Measurements from ENCODE around the gene SYT17. TPM values are rescaled to one million over a fixed set of nuclear protein-coding genes. Genes with fewer than 3 reads are reported as not detected.
"Not testable (repeated sequence)": the region's sequence is repeated elsewhere in the genome, so short reads cannot be mapped to it uniquely, and the experiment has no call there.

Gene SYT17
- total and polyA plus RNA-seq, 8 donors = 12.3 to 26.3 (median 15.2) TPM

DNA sequence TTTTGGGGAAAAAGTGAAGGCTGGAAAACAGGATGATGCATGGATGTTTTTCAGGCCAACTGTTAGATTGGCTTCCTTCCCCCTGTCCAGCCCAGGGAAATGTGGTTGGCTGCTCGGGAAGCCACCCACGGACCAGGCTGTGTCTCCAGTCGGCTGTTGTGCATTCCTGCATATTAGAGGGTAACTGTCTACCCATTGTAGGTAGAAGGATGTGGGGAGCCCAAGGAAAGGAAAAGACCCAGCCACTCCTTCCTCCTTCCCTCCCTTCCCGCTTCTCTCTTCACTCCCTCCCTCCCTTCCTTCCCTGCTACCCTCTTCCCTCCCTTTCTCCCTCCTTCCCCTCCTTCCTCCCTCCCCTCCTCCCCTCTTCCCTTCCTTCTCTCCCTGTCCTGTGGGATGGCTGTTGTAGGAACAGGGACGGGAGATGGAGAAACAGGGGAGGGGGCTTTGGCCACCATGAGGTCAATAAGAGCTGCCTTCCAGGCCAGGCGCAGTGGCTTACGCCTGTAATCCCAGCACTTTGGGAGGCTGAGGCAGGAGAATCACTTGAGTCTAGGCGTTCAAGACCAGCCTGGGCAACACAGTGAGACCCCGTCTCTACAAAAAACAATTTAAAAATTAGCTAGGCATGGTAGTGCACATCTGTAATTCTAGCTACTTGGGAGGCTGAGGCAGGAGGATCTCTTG lies 16.9 kb downstream of the SYT17 start:
- no peak for ATAC-seq
- DNase-seq = no peak
- peaks cover 0 to 5% of the 10 kb centered on the region in 2 donors for H3K9me3 ChIP-seq
- H3K27me3 ChIP-seq = no peaks in the 10 kb centered on the region
- H3K27ac ChIP-seq = peak overlapping the region in 1 of 2 donors; percentile 77
- H3K36me3 ChIP-seq = no peaks in the 10 kb centered on the region
- no peak for TF ChIP-seq CTCF (IDR thresholded peaks at IDR 0.05)
- H3K4me1 ChIP-seq = peaks cover 17 to 38% of the 10 kb centered on the region in 2 donors
- H3K4me3 ChIP-seq = no peak overlapping the region
- intact Hi-C loops (cut with DNase I) = loop anchor here in 1 of 2 donors (10.0 kb wide), 1 partner anchor 170 kb away; no protein-coding TSS in a partner anchor

DNA sequence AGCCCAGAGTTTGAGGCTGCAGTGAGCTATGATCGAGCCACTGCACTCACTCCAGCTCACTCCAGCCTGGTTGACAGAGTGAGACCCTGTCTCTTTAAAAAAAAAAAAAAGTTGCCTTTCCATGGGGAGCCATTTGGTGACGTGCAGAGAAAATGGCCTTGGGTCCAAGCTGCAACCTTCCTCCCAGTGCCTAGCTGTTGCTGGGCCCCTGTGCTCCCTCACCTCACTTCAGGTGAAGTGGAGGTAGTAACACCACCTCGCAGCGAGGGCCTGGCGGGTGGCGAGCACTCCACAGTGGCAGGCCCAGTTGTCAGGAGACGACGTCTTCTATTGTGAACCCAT lies 17.4 kb downstream of the SYT17 start:
- Histone ChIP-seq H3K9me3 (peaks cover 0 to 5% of the 10 kb centered on the region in 2 donors), H3K36me3 (no peaks in the 10 kb centered on the region), H3K4me1 (peaks cover 17 to 38% of the 10 kb centered on the region in 2 donors), H3K27ac (no peak overlapping the region), H3K4me3 (no peak overlapping the region), H3K27me3 (no peaks in the 10 kb centered on the region)
- no peak for TF ChIP-seq CTCF (IDR thresholded peaks at IDR 0.05)
- ATAC-seq (no peak), DNase-seq (no peak)
- intact Hi-C loops (cut with DNase I) = loop anchor here in 1 of 2 donors (10.0 kb wide), 1 partner anchor 169 kb away; no protein-coding TSS in a partner anchor

DNA sequence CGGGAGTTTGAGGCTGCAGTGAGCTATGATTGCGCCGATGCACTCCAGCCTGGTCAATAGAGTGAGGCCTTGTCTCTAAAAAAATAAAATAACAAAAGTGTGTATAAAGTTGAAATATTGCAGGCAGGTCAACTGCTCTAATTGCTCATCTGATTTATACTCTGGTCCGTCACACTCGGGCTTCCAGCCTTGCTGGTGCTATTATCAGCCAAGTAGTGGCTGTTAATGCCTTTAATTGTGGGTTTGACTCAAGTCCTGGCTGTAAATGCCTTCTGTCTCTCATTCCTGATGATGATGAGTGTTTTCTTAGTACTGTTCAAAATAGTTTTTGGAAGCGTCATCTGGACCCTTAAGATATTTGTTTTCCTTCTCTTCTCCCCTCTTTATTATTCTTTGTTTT lies 18.4 kb downstream of the SYT17 start:
- no peak overlapping the region for H3K4me3 ChIP-seq
- H3K27ac ChIP-seq = no peak overlapping the region
- H3K4me1 ChIP-seq = peaks cover 17 to 44% of the 10 kb centered on the region in 2 donors
- DNase-seq (no peak), ATAC-seq (no peak)
- no peak for TF ChIP-seq CTCF (IDR thresholded peaks at IDR 0.05)
- H3K9me3 ChIP-seq = peaks cover 0 to 5% of the 10 kb centered on the region in 2 donors
- intact Hi-C loops (cut with DNase I) = loop anchor here in 1 of 2 donors (10.0 kb wide), 1 partner anchor 168 kb away; no protein-coding TSS in a partner anchor
- H3K27me3 ChIP-seq = no peaks in the 10 kb centered on the region
- H3K36me3 ChIP-seq = no peaks in the 10 kb centered on the region

- not testable (repeated sequence) for H3K9me3 ChIP-seq, H3K4me3 ChIP-seq, H3K27me3 ChIP-seq, H3K27ac ChIP-seq, H3K36me3 ChIP-seq, DNase-seq, ATAC-seq
- intact Hi-C loops (cut with DNase I) = loop anchor here in 1 of 2 donors (10.0 kb wide), 1 partner anchor 167 kb away; no protein-coding TSS in a partner anchor
- peaks cover 17 to 40% of the 10 kb centered on the region in 2 donors for H3K4me1 ChIP-seq
These were observed 19.9 kb downstream of the SYT17 start for GRCh38 chr16:19187961-19188360.

GRCh38 chr16:19188406-19188805 lies 20.4 kb downstream of the SYT17 start:
- intact Hi-C loops (cut with DNase I) = loop anchor here in 1 of 2 donors (10.0 kb wide), 1 partner anchor 166 kb away; no protein-coding TSS in a partner anchor
- no peaks in the 10 kb centered on the region for H3K36me3 ChIP-seq
- H3K9me3 ChIP-seq = peaks cover 0 to 5% of the 10 kb centered on the region in 2 donors
- no peak overlapping the region for H3K4me3 ChIP-seq
- DNase-seq (no peak), ATAC-seq (no peak)
- no peaks in the 10 kb centered on the region for H3K27me3 ChIP-seq
- H3K27ac ChIP-seq = no peak overlapping the region
- peaks cover 14 to 35% of the 10 kb centered on the region in 2 donors for H3K4me1 ChIP-seq
- TF ChIP-seq CTCF (IDR thresholded peaks at IDR 0.05) = no peak
